Stomach (tissue), 9 donors: ENCODE measurements around the gene TSPAN16. TPM values are rescaled to one million over a fixed set of nuclear protein-coding genes. Genes with fewer than 3 reads are reported as not detected.

Source experiments
- DNase-seq, 2 donors: peaks; one replicate each; pipeline versions ENCODE4 v3.0.0 to v3.0.0-alpha.2; 2013 to 2019
- H3K27ac ChIP-seq, 5 donors: fragments of 200-600 bp in 4 of 5; sonication (generic) in 4 of 5; one replicate each; pipeline ENCODE4 v1.5.1; 2013 to 2019; ENCODE audit warnings: mild to moderate bottlenecking in 1 of 5, moderate library complexity in 1 of 5
- H3K27me3 ChIP-seq, 3 donors: fragments of 200-600 bp; sonication (generic); one replicate each; pipeline ENCODE4 v1.5.1; 2017 to 2019; ENCODE audit warnings: mixed run types in 1 of 3
- H3K36me3 ChIP-seq, 4 donors: fragments of 200-600 bp; sonication (generic); 1 replicate in 3 of 4; 2 replicates in 1 of 4; pipeline ENCODE4 v1.5.1; 2016 to 2019
- H3K4me1 ChIP-seq, 4 donors: fragments of 200-600 bp; sonication (generic); one replicate each; pipeline ENCODE4 v1.5.1; 2016 to 2019
- H3K4me3 ChIP-seq, 4 donors: fragments of 200-600 bp; sonication (generic) in 3 of 4; one replicate each; pipeline ENCODE4 v1.5.1; 2016 to 2019; ENCODE audit warnings: mild to moderate bottlenecking in 1 of 4
- H3K9me3 ChIP-seq, 4 donors: fragments of 200-600 bp; sonication (generic); one replicate each; pipeline ENCODE4 v1.5.1; 2016 to 2019
- EP300 ChIP-seq: sonication (generic); formaldehyde crosslinking; IDR thresholded peaks from one replicate; pipeline ENCODE4 v1.6.1; 2017; ENCODE audit warnings: antibody characterized with exemption
- POLR2A ChIP-seq, 4 donors: fragments of 450-650 bp; IDR thresholded peaks; one replicate each; pipeline ENCODE4 v1.6.1; 2016; ENCODE audit warnings: antibody characterized with exemption in 4 of 4, control low read depth in 2 of 4, mild to moderate bottlenecking in 1 of 4, moderate library complexity in 1 of 4
- POLR2AphosphoS5 ChIP-seq, 3 donors: sonication (generic); formaldehyde crosslinking; IDR thresholded peaks; one replicate each; pipeline ENCODE4 v1.6.1; 2016; ENCODE audit warnings: antibody characterized with exemption in 3 of 3
- WGBS, 5 donors: extraction: QIAGEN DNeasy Blood & Tissue Kit in 3 of 5; methylation state at CpG; one replicate each; pipeline versions ENCODE4 v1.1.5 to v1.1.7; 2013 to 2018; 5-methylcytosine and 5-hydroxymethylcytosine counted together
- intact Hi-C: fragments of 100-400 bp; cut with DNase I; formaldehyde crosslinking; loops from one replicate; pipeline ENCODE4 v1.15.1; 2023; ENCODE audit warnings: low total_unique reads
- polyA plus RNA-seq, 3 donors: library from polyadenylated mRNA; stranded (reverse); fragments of 200-250 nt; gene quantifications; one replicate each; pipeline ENCODE4 v1.2.3, GENCODE V29; 2013
- total RNA-seq, 5 donors: library from RNA; depleted of rRNA; stranded (reverse); fragments of >200 nt; gene quantifications; one replicate each; pipeline versions ENCODE4 v1.1.0 to v1.2.3, GENCODE V29; 2014 to 2016
- TF ChIP-seq, protein P1 (sequence below), 7 experiments: fragments of 450-650 bp in 4 of 7; fragments of 200-600 bp in 3 of 7; sonication (generic) in 3 of 7; IDR thresholded peaks; one replicate each; pipeline ENCODE4 v1.5.1; 2016 to 2019; ENCODE audit warnings: antibody characterized with exemption in 7 of 7, control low read depth in 2 of 7, mild to moderate bottlenecking in 1 of 7
- donor health status: healthy with polysubstance abuse.
- donor health status: Bipolar disorder and iron deficiency.
- donor health status: healthy.

The TSPAN16 gene
- total and polyA plus RNA-seq, 8 donors = not detected

- peaks cover 0 to 14% (median 12%) of the 10 kb centered on the region in 4 donors for H3K4me1 ChIP-seq
- H3K9me3 ChIP-seq = no peaks in the 10 kb centered on the region
- H3K4me3 ChIP-seq = no peak overlapping the region
- no peaks in the 10 kb centered on the region for H3K27me3 ChIP-seq
- intact Hi-C loops = no loop called here
- DNase-seq = peak in 1 of 2 donors; percentile 2
- H3K27ac ChIP-seq = no peak overlapping the region
- peaks cover 12 to 94% (median 83%) of the 10 kb centered on the region in 4 donors for H3K36me3 ChIP-seq
- WGBS, 5 donors = 89 to 93% (median 90%) methylated on average over 18 to 28 of the region's 28 CpGs
- no peak for TF ChIP-seq EP300
- TF ChIP-seq POLR2AphosphoS5 (IDR thresholded peaks at IDR 0.05) = no peak
Measured at GRCh38 chr19:11364296-11364904, 68.4 kb downstream of the TSPAN16 start.

- Histone ChIP-seq H3K36me3 (peaks cover 12 to 94% (median 82%) of the 10 kb centered on the region in 4 donors), H3K27ac (no peak overlapping the region), H3K9me3 (no peaks in the 10 kb centered on the region), H3K4me1 (peaks cover 0 to 14% (median 12%) of the 10 kb centered on the region in 4 donors), H3K4me3 (no peak overlapping the region), H3K27me3 (no peaks in the 10 kb centered on the region)
- DNase-seq = peak in 1 of 2 donors; percentile 31
- 74 to 88% (median 84%) methylated on average over 5 of the region's 5 CpGs for WGBS, 5 donors
- intact Hi-C loops = no loop called here
- TF ChIP-seq EP300 = no peak
- TF ChIP-seq, protein P1, sequence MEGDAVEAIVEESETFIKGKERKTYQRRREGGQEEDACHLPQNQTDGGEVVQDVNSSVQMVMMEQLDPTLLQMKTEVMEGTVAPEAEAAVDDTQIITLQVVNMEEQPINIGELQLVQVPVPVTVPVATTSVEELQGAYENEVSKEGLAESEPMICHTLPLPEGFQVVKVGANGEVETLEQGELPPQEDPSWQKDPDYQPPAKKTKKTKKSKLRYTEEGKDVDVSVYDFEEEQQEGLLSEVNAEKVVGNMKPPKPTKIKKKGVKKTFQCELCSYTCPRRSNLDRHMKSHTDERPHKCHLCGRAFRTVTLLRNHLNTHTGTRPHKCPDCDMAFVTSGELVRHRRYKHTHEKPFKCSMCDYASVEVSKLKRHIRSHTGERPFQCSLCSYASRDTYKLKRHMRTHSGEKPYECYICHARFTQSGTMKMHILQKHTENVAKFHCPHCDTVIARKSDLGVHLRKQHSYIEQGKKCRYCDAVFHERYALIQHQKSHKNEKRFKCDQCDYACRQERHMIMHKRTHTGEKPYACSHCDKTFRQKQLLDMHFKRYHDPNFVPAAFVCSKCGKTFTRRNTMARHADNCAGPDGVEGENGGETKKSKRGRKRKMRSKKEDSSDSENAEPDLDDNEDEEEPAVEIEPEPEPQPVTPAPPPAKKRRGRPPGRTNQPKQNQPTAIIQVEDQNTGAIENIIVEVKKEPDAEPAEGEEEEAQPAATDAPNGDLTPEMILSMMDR (IDR thresholded peaks at IDR 0.05) = no peak
- TF ChIP-seq POLR2AphosphoS5 (IDR thresholded peaks at IDR 0.05) = no peak
- no peak for TF ChIP-seq POLR2A (IDR thresholded peaks at IDR 0.05)
Measured at GRCh38 chr19:11364935-11365334, 69.0 kb downstream of the TSPAN16 start.

Other genes starting within 250 kb of the TSPAN16 start
- gene LDLR, start 206.7 kb upstream of the TSPAN16 start, total RNA-seq = 100 to 1,000 TPM in 4 of 5 donors, 10 to 100 TPM in 1; 45.5 to 626 (median 149) TPM
- 10 to 100 TPM; 23.2 to 36.4 (median 27.6) TPM for gene LDLR, start 206.7 kb upstream of the TSPAN16 start, polyA plus RNA-seq
- 10 to 100 TPM in 3 of 5 donors, not detected in 2; 11.9 to 20.4 (median 18.7) TPM for gene SPC24, start 140.4 kb upstream of the TSPAN16 start, total RNA-seq
- 1 to 10 TPM; 3.7 to 6.5 (median 5.0) TPM for gene SPC24, start 140.4 kb upstream of the TSPAN16 start, polyA plus RNA-seq
- 100 to 1,000 TPM; 120 to 415 (median 251) TPM for gene KANK2, start 98.6 kb upstream of the TSPAN16 start, total RNA-seq
- 100 to 1,000 TPM in 2 of 3 donors, 10 to 100 TPM in 1; 82.4 to 158 (median 144) TPM for gene KANK2, start 98.6 kb upstream of the TSPAN16 start, polyA plus RNA-seq
- gene ANGPTL8, start 56.5 kb upstream of the TSPAN16 start, total RNA-seq = not detected
- under 1 TPM in 1 of 3 donors, not detected in 2; 0.70 TPM for gene ANGPTL8, start 56.5 kb upstream of the TSPAN16 start, polyA plus RNA-seq
- gene DOCK6, start 33.6 kb upstream of the TSPAN16 start, total RNA-seq = 100 to 1,000 TPM in 2 of 5 donors, 10 to 100 TPM in 3; 32.1 to 243 (median 99.5) TPM
- gene DOCK6, start 33.6 kb upstream of the TSPAN16 start, polyA plus RNA-seq = 10 to 100 TPM; 21.4 to 39.8 (median 24.0) TPM
- 10 to 100 TPM; 11.6 to 63.3 (median 16.3) TPM for gene RAB3D, start 43.5 kb downstream of the TSPAN16 start, total RNA-seq
- gene RAB3D, start 43.5 kb downstream of the TSPAN16 start, polyA plus RNA-seq = 10 to 100 TPM; 14.1 to 25.7 (median 21.7) TPM
- gene TMEM205, start 50.1 kb downstream of the TSPAN16 start, total RNA-seq = 100 to 1,000 TPM in 2 of 5 donors, 10 to 100 TPM in 2, 1 to 10 TPM in 1; 5.8 to 117 (median 69.3) TPM
- 100 to 1,000 TPM in 1 of 3 donors, 10 to 100 TPM in 2; 58.2 to 169 (median 61.7) TPM for gene TMEM205, start 50.1 kb downstream of the TSPAN16 start, polyA plus RNA-seq
- gene CCDC159, start 50.4 kb downstream of the TSPAN16 start, total RNA-seq = 10 to 100 TPM in 4 of 5 donors, 1 to 10 TPM in 1; 2.9 to 91.2 (median 20.3) TPM
- gene CCDC159, start 50.4 kb downstream of the TSPAN16 start, polyA plus RNA-seq = 10 to 100 TPM; 40.5 to 96.3 (median 70.0) TPM
- gene PLPPR2, start 59.3 kb downstream of the TSPAN16 start, total RNA-seq = 100 to 1,000 TPM in 1 of 5 donors, 10 to 100 TPM in 1, 1 to 10 TPM in 3; 6.1 to 364 (median 9.9) TPM
- 10 to 100 TPM in 1 of 3 donors, 1 to 10 TPM in 2; 6.4 to 15.2 (median 9.8) TPM for gene PLPPR2, start 59.3 kb downstream of the TSPAN16 start, polyA plus RNA-seq
- gene SWSAP1, start 78.5 kb downstream of the TSPAN16 start, total RNA-seq = under 1 TPM in 2 of 5 donors, not detected in 3; 0.37 to 0.45 TPM
- 1 to 10 TPM; 3.2 to 4.1 (median 3.4) TPM for gene SWSAP1, start 78.5 kb downstream of the TSPAN16 start, polyA plus RNA-seq
- 10 to 100 TPM in 4 of 5 donors, 1 to 10 TPM in 1; 4.8 to 19.9 (median 14.6) TPM for gene EPOR, start 88.2 kb downstream of the TSPAN16 start, total RNA-seq
- gene EPOR, start 88.2 kb downstream of the TSPAN16 start, polyA plus RNA-seq = 1 to 10 TPM; 3.7 to 8.9 (median 5.0) TPM
- gene RGL3, start 123.2 kb downstream of the TSPAN16 start, total RNA-seq = 100 to 1,000 TPM in 3 of 5 donors, 10 to 100 TPM in 2; 22.8 to 454 (median 107) TPM
- gene RGL3, start 123.2 kb downstream of the TSPAN16 start, polyA plus RNA-seq = 10 to 100 TPM; 20.6 to 41.2 (median 26.3) TPM
- not detected for gene ODAD3, start 139.0 kb downstream of the TSPAN16 start, total RNA-seq
- gene ODAD3, start 139.0 kb downstream of the TSPAN16 start, polyA plus RNA-seq = under 1 TPM; 0.38 to 0.92 (median 0.62) TPM
- gene PRKCSH, start 139.5 kb downstream of the TSPAN16 start, total RNA-seq = 100 to 1,000 TPM in 2 of 5 donors, 10 to 100 TPM in 3; 30.3 to 221 (median 76.9) TPM
- gene PRKCSH, start 139.5 kb downstream of the TSPAN16 start, polyA plus RNA-seq = 100 to 1,000 TPM; 109 to 138 (median 115) TPM
- 10 to 100 TPM in 1 of 5 donors, 1 to 10 TPM in 2, not detected in 2; 1.5 to 11.0 (median 7.2) TPM for gene ELAVL3, start 184.9 kb downstream of the TSPAN16 start, total RNA-seq
- under 1 TPM in 2 of 3 donors, not detected in 1; 0.10 to 0.31 TPM for gene ELAVL3, start 184.9 kb downstream of the TSPAN16 start, polyA plus RNA-seq
- gene ZNF653, start 209.7 kb downstream of the TSPAN16 start, total RNA-seq = 10 to 100 TPM in 4 of 5 donors, 1 to 10 TPM in 1; 6.7 to 99.6 (median 10.5) TPM
- gene ZNF653, start 209.7 kb downstream of the TSPAN16 start, polyA plus RNA-seq = 10 to 100 TPM in 2 of 3 donors, 1 to 10 TPM in 1; 9.8 to 35.9 (median 17.3) TPM
- gene ECSIT, start 233.0 kb downstream of the TSPAN16 start, total RNA-seq = 100 to 1,000 TPM in 1 of 5 donors, 10 to 100 TPM in 4; 15.6 to 119 (median 49.0) TPM
- gene ECSIT, start 233.0 kb downstream of the TSPAN16 start, polyA plus RNA-seq = 10 to 100 TPM; 93.2 to 96.5 (median 95.1) TPM
- gene CNN1, start 242.7 kb downstream of the TSPAN16 start, total RNA-seq = 1,000 to 10,000 TPM in 1 of 5 donors, 100 to 1,000 TPM in 4; 205 to 1,183 (median 570) TPM
- 100 to 1,000 TPM in 1 of 3 donors, 10 to 100 TPM in 2; 70.2 to 585 (median 70.6) TPM for gene CNN1, start 242.7 kb downstream of the TSPAN16 start, polyA plus RNA-seq